Sigmoid colon (tissue), 7 donors: ENCODE results near the gene SPTBN1. TPM values are rescaled to one million over a fixed set of nuclear protein-coding genes. Genes with fewer than 3 reads are reported as not detected.
A peak's percentile ranks its signal among the peaks of the same experiment; 100 is the strongest.

Experiments used
- DNase-seq: peaks from one replicate; pipeline ENCODE4 v3.0.0-alpha.2; 2019
- H3K27ac ChIP-seq, 4 donors: fragments of 200-600 bp; sonication (generic); one replicate each; pipeline ENCODE4 v1.5.1; 2016 to 2019; ENCODE audit warnings: mild to moderate bottlenecking in 1 of 4
- H3K27me3 ChIP-seq, 3 donors: fragments of 200-600 bp; sonication (generic); one replicate each; pipeline ENCODE4 v1.5.1; 2019; ENCODE audit warnings: mild to moderate bottlenecking in 1 of 3
- H3K36me3 ChIP-seq, 4 donors: fragments of 200-600 bp; sonication (generic); one replicate each; pipeline ENCODE4 v1.5.1; 2016 to 2019
- H3K4me1 ChIP-seq, 4 donors: fragments of 200-600 bp; sonication (generic); one replicate each; pipeline ENCODE4 v1.5.1; 2017 to 2019
- H3K4me3 ChIP-seq, 4 donors: fragments of 200-600 bp; sonication (generic); one replicate each; pipeline ENCODE4 v1.5.1; 2017 to 2019; ENCODE audit warnings: mild to moderate bottlenecking in 2 of 4, moderate library complexity in 1 of 4
- H3K9me3 ChIP-seq, 4 donors: fragments of 200-600 bp in 3 of 4; sonication (generic) in 3 of 4; one replicate each; pipeline versions ENCODE4 v1.5.1 to v1.6.1; 2013 to 2019
- CTCF ChIP-seq, 4 experiments: fragments of 450-650 bp in 3 of 4; fragments of 200-600 bp in 1 of 4; IDR thresholded peaks; one replicate each; pipeline ENCODE4 v1.5.1; 2016 to 2019; ENCODE audit warnings: antibody characterized with exemption in 4 of 4, mild to moderate bottlenecking in 3 of 4, moderate library complexity in 2 of 4
- EP300 ChIP-seq, 4 donors: sonication (generic); formaldehyde crosslinking; IDR thresholded peaks; one replicate each; pipeline ENCODE4 v1.6.1; 2017; ENCODE audit warnings: antibody characterized with exemption in 4 of 4
- POLR2A ChIP-seq, 2 donors: fragments of 450-650 bp; IDR thresholded peaks; one replicate each; pipeline ENCODE4 v1.6.1; 2016; ENCODE audit warnings: antibody characterized with exemption in 2 of 2, mild to moderate bottlenecking in 2 of 2, moderate library complexity in 2 of 2
- POLR2AphosphoS5 ChIP-seq, 4 donors: sonication (generic); formaldehyde crosslinking; IDR thresholded peaks; one replicate each; pipeline ENCODE4 v1.6.1; 2017; ENCODE audit warnings: antibody characterized with exemption in 4 of 4
- WGBS, 2 donors: extraction: QIAGEN DNeasy Blood & Tissue Kit; methylation state at CpG; one replicate each; pipeline ENCODE4 v1.1.7; 2013; 5-methylcytosine and 5-hydroxymethylcytosine counted together
- intact Hi-C: fragments of 100-400 bp; cut with DNase I; formaldehyde crosslinking; loops from one replicate; pipeline ENCODE4 v1.15.1; 2023
- polyA plus RNA-seq, 3 donors: library from polyadenylated mRNA; stranded (reverse); fragments of 200-250 nt; gene quantifications; one replicate each; pipeline ENCODE4 v1.2.3, GENCODE V29; 2013
- total RNA-seq, 4 donors: library from RNA; depleted of rRNA; stranded (reverse); fragments of >200 nt; gene quantifications; one replicate each; pipeline ENCODE4 v1.1.0, GENCODE V29; 2016
- donor health status: healthy with polysubstance abuse.
- donor health status: Bipolar disorder and iron deficiency.
- donor health status: healthy.

SPTBN1 gene
- total and polyA plus RNA-seq, 7 donors, result 23.1 to 273 (median 169) TPM

GRCh38 chr2:54416166-54416813, 39.8 kb upstream of the SPTBN1 start:
- DNase-seq, result no peak
- no peaks in the 10 kb centered on the region for H3K9me3 ChIP-seq
- TF ChIP-seq POLR2AphosphoS5 (IDR thresholded peaks at IDR 0.05) (no peak), EP300 (IDR thresholded peaks at IDR 0.05) (no peak), POLR2A (IDR thresholded peaks at IDR 0.05) (no peak), CTCF (IDR thresholded peaks at IDR 0.05) (no peak)
- WGBS, 2 donors, result 55 to 72% methylated on average over 9 of the region's 9 CpGs
- peaks cover 0 to 8% (median 0%) of the 10 kb centered on the region in 4 donors for H3K4me1 ChIP-seq
- H3K27me3 ChIP-seq, result no peaks in the 10 kb centered on the region
- H3K36me3 ChIP-seq, result no peaks in the 10 kb centered on the region
- intact Hi-C loops, result no loop called here
- peak overlapping the region in 1 of 4 donors; percentile 50 for H3K27ac ChIP-seq
- H3K4me3 ChIP-seq, result no peak overlapping the region

- H3K9me3 ChIP-seq, result no peaks in the 10 kb centered on the region
- TF ChIP-seq POLR2A (IDR thresholded peaks at IDR 0.05) (no peak), CTCF (IDR thresholded peaks at IDR 0.05) (no peak), POLR2AphosphoS5 (IDR thresholded peaks at IDR 0.05) (no peak), EP300 (IDR thresholded peaks at IDR 0.05) (no peak)
- H3K27me3 ChIP-seq, result no peaks in the 10 kb centered on the region
- peaks cover 0 to 8% (median 0%) of the 10 kb centered on the region in 4 donors for H3K4me1 ChIP-seq
- no peak for DNase-seq
- intact Hi-C loops, result no loop called here
- no peak overlapping the region for H3K4me3 ChIP-seq
- WGBS, 2 donors, result 91 to 94% methylated on average over 1 of the region's 1 CpG
- H3K27ac ChIP-seq, result peak overlapping the region in 1 of 4 donors; percentile 50
- H3K36me3 ChIP-seq, result no peaks in the 10 kb centered on the region
Measured at GRCh38 chr2:54416938-54417337, 39.2 kb upstream of the SPTBN1 start.

GRCh38 chr2:54417577-54417976, 38.5 kb upstream of the SPTBN1 start:
- intact Hi-C loops, result no loop called here
- no peak overlapping the region for H3K27ac ChIP-seq
- 74 to 94% methylated on average over 2 of the region's 2 CpGs for WGBS, 2 donors
- no peaks in the 10 kb centered on the region for H3K36me3 ChIP-seq
- H3K4me3 ChIP-seq, result no peak overlapping the region
- no peaks in the 10 kb centered on the region for H3K27me3 ChIP-seq
- no peak for TF ChIP-seq POLR2A (IDR thresholded peaks at IDR 0.05)
- no peak for TF ChIP-seq EP300 (IDR thresholded peaks at IDR 0.05)
- no peak for TF ChIP-seq CTCF (IDR thresholded peaks at IDR 0.05)
- TF ChIP-seq POLR2AphosphoS5 (IDR thresholded peaks at IDR 0.05), result no peak
- peaks cover 0 to 8% (median 0%) of the 10 kb centered on the region in 4 donors for H3K4me1 ChIP-seq
- no peaks in the 10 kb centered on the region for H3K9me3 ChIP-seq
- no peak for DNase-seq

GRCh38 chr2:54419388-54419787, 36.7 kb upstream of the SPTBN1 start:
- Histone ChIP-seq H3K27ac (peak overlapping the region in 1 of 4 donors; percentile 41), H3K4me1 (peaks cover 0 to 8% (median 0%) of the 10 kb centered on the region in 4 donors), H3K9me3 (no peaks in the 10 kb centered on the region), H3K36me3 (no peaks in the 10 kb centered on the region), H3K4me3 (no peak overlapping the region), H3K27me3 (no peaks in the 10 kb centered on the region)
- 79 to 80% methylated on average over 4 of the region's 4 CpGs for WGBS, 2 donors
- TF ChIP-seq POLR2AphosphoS5 (IDR thresholded peaks at IDR 0.05), result no peak
- intact Hi-C loops, result no loop called here
- no peak for DNase-seq

GRCh38 chr2:54419855-54420523, 36.1 kb upstream of the SPTBN1 start:
- DNase-seq, result no peak
- Histone ChIP-seq H3K27me3 (no peaks in the 10 kb centered on the region), H3K4me1 (peaks cover 0 to 8% (median 0%) of the 10 kb centered on the region in 4 donors), H3K36me3 (no peaks in the 10 kb centered on the region), H3K27ac (peak overlapping the region in 1 of 4 donors; percentile 41), H3K4me3 (no peak overlapping the region), H3K9me3 (no peaks in the 10 kb centered on the region)
- intact Hi-C loops, result no loop called here
- TF ChIP-seq CTCF (IDR thresholded peaks at IDR 0.05) (no peak), POLR2A (IDR thresholded peaks at IDR 0.05) (no peak), POLR2AphosphoS5 (IDR thresholded peaks at IDR 0.05) (no peak), EP300 (IDR thresholded peaks at IDR 0.05) (no peak)
- whole genome bisulfite sequencing, 2 donors, result 80 to 84% methylated on average over 9 of the region's 9 CpGs
